HG03095 (cell line): ENCODE results near the gene ZNF598.

Source experiments
- ATAC-seq: cut with Tn5 transposase; IDR thresholded peaks from one replicate; pipeline ENCODE4 v1.9.1; 2021; ENCODE audit warnings: moderate library complexity; ENCODE audit not compliant: unreplicated experiment

Gene ZNF598

GRCh38 chr16:2008009-2008526 lies 1.6 kb downstream of the ZNF598 start:
- no peak for ATAC-seq

GRCh38 chr16:2007081-2007836 lies 2.4 kb downstream of the ZNF598 start:
- ATAC-seq: no peak

DNA sequence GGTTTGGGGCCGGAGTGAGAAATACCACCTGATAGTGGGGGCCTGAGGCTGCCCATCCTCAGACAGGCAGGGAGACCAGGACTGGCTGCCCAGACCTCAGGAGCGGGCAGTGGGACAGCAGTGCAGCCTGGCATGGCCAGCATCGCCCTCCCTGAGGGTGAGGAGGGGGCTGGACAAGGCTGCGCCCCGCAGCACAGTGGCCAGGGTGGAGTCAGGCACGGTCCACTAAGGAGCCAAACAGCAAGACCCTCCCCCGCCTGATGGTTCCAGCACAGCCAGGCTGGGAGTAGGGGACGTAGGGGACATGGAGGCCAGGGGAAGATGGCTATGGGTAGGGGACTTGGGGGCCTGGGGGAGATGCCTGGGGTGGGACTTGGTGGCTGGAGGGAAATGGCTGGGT lies 3.3 kb downstream of the ZNF598 start:
- ATAC-seq: no peak

DNA sequence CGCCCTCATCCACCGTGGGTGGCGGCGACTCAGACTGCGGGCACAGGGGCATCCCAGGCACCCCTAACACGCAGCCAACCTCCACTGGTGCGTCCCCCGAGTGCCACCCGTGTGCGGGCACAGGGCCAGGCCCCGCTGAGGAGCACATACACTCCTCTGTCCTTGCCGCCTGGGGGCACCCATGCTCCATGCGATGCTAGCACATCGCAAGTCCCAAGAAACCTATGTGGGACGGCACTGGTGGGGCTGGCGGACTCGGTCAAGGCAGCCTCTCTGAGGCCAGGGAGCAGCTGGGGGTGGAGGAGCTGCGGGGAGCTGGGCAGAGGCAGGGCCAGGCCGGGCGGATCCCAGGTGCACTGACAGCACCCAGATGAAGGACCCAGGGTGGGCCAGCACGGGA lies 4.0 kb downstream of the ZNF598 start:
- ATAC-seq: no peak

GRCh38 chr16:2004795-2005517 lies 4.7 kb downstream of the ZNF598 start:
- no peak for ATAC-seq

DNA sequence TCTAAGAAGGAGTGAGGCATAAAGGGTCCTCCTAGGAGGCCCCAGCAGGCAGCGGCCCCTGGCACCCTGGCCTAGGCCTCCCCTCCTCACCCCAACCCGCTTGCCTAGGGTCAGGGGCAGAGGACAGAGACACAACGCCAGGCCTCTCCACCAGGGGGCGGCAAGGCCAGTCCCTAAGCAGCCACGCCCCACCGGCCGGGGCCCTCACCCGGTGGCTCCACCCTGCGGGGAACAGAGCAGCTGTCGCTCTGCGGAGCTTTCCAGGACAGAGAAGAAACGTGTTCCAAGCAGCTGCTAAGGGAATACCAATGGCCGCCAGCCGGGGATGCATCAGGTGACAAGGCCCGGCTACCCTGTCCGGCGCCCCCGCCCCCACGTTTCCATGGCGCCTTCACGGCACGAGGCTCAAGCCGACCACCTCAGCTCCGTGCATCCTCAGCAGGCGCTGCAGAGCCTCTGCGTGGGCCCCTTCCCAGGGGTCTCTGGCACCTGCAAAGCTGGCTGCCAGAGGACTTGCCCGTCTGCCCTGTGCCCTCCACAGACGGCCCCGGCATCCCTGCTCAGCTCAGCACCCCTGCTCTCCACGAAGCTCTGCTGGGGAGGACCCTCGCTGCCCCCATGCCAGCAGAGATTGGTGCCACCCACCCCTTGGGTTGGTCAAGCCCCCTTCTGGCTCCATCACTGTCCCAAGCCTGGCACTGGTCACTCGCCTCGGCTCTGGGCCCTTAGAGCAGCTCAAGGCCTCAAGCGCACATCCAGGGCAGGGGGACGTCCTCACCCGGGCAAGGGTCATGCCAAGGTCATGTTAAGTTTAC lies 5.6 kb downstream of the ZNF598 start:
- ATAC-seq: no peak

GRCh38 chr16:2003231-2003826 lies 6.3 kb downstream of the ZNF598 start:
- ATAC-seq: no peak

GRCh38 chr16:2002406-2003230 lies 7.0 kb downstream of the ZNF598 start:
- ATAC-seq: no peak

DNA sequence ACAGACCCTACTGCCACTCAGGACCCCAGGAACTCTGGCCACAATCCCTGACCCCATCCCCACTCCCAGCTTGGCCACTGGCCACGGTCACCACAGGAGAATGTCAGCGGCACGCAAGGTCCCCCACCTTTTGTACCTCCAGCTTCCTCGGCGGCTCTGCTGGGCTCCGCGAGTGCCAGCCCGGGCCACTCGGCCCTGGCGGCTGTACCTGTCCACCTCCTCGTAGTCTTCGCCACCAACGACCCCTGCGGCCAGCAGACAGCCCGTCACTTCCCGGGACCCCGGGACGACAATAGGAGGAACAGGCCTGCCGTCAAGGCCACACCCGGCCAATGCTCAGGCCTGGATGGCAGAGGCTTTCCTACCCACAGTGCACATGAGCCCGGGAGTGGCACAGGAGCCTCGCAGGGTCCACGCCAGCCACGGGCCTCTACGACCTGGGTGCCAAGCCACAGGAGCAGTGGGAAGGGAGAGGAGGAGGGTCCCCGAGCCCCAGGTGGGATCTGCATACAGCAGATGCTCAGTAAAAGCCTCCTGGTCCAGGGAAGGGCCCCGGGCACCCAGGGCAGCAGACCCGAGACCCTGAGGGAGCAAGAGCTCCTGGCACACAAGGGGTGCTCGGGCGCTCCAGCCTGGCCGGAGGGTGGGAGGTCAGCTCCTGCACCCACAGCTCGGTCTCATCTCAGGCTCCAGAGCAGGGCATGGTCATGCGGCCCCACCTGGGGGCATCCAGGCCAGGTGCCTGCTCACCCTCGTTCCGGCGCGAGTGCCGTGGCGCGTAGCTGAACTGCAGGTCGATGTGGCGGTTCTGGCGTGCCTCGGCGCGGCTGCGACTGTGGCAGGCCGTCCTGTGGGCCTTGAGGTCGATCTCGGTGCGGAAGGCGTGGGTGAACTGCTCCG lies 7.9 kb downstream of the ZNF598 start:
- no peak for ATAC-seq

GRCh38 chr16:2001035-2001434 lies 8.6 kb downstream of the ZNF598 start:
- ATAC-seq: no peak

GRCh38 chr16:1999866-2000514 lies 9.6 kb downstream of the ZNF598 start:
- no peak for ATAC-seq

DNA sequence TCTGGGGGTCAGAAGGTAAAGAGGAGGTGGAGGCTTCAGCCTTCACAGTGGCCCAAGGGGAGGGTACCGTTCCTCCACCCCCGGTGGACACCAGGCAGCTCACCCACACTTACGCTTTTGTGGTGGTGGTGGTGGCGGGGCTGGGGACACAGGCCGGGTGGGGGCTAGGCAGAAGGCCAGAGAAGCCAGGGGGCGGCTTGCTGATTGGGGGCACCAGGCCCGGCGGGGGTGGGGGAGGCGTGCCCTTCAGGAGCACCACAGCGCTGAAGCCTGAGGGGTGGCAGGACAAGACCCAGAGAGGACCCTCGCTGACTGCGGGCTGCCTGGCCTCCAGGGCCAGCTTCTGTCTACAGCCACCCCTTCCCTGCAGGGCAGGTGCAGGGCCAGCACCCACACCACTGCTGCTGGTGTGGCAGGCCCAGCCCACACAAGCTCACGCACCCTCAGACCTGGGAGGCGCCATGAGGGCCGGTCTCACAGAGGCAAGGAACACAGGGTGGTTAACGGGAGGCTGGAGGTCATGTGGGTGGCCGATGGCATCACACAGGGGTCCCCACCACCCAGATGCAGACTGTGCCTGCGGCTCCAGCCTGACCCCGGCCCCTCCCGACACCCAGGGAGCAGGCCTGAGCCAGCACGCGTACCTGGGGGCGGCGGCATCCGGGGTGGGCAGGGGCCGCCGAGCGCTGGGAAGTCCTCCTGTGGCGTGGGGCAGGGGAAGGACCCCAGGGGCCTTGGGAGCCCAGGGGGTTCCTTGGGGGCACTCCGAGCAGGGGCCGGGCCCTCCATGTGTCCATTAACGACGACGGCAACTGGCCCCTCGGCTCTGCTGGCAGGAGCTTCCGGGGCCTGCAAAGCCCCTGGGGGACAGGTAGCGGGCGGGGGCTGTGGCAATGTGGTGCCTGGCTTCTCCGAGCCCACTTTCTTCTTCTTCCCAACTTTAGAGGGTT lies 10.5 kb downstream of the ZNF598 start:
- no peak for ATAC-seq

- ATAC-seq: no peak
Measured at GRCh38 chr16:1998360-1998835, 11.2 kb downstream of the ZNF598 start.

GRCh38 chr16:1997494-1998359 lies 11.9 kb downstream of the ZNF598 start:
- ATAC-seq: no peak

DNA sequence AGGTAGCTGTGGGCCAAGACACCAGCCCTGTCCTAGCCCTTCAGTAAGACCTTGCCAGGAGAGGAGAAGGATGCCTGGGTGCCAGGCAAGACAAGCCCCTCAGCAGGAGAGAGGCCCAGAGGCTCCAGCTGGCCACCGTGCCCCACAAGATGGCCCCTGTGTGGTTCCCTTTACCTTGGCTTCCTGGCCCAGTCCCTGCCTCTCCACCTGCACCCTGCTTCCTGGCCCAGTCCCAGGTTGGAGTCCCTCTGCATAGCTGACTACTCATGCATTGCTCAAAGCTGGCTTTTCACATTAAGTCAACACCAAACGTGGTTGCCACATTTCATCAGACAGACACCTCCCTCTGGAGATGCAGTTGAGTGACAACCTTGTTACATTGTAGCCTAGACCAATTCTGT lies 15.9 kb downstream of the ZNF598 start:
- ATAC-seq: no peak

DNA sequence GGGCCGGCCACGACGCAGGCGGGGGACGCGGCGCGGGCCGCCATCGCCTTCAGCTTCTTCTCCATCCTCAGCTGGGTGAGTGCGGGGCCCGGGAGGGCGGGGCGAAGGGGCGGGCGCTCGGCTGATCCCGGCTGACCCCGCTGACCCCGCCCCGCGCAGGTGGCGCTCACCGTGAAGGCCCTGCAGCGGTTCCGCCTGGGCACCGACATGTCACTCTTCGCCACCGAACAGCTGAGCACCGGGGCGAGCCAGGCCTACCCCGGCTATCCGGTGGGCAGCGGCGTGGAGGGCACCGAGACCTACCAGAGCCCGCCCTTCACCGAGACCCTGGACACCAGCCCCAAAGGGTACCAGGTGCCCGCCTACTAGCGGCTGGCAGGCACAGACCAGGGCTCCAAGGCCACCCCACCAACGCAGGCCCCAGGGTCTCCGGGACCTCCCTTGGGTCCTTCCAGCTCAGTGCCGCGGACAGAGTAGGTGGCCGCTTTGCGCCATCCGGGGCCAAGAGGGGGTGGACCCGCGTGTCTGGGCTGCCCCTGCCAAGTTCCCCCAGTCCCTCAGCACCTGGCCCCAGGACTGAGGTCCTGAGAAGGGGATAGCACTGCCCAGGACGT lies 16.8 kb downstream of the ZNF598 start:
- no peak for ATAC-seq
